CD4-positive, alpha-beta T cell (primary cell): ENCODE measurements around the gene NFU1. TPM values are rescaled to one million over a fixed set of nuclear protein-coding genes. Genes with fewer than 3 reads are reported as not detected.
A peak's percentile ranks its signal among the peaks of the same experiment; 100 is the strongest.

Experiments
- ATAC-seq: fragments of 200-7000 bp; cut with Tn5 transposase; one replicate; pipeline ENCODE4 v1.10.0; 2022; ENCODE audit warnings: mild to moderate bottlenecking; ENCODE audit not compliant: poor library complexity
- CTCF ChIA-PET: fragments of 350-600 bp; sonication (Branson Sonifier 250); formaldehyde crosslinking; loops from one replicate; lab custom pipeline; 2021; ENCODE audit warnings: antibody characterized with exemption, inconsistent platforms; lab: Charles Lee
- POLR2A ChIA-PET: fragments of 350-600 bp; sonication (Branson Sonifier 250); formaldehyde crosslinking; loops from one replicate; lab custom pipeline; 2021; ENCODE audit warnings: antibody characterized with exemption, inconsistent platforms; lab: Charles Lee
- DNase-seq, 14 experiments: peaks; one replicate each; pipeline ENCODE4 v3.0.0-alpha.2; 2013 to 2020; ENCODE audit warnings: mixed read lengths in 2 of 14
- H3K27ac ChIP-seq, 2 donors: one replicate each; pipeline versions ENCODE4 v1.5.1 to v1.7.0; 2013; ENCODE audit warnings: low read length in 2 of 2, low read depth in 1 of 2, mild to moderate bottlenecking in 1 of 2
- H3K27me3 ChIP-seq, 2 experiments: 1 replicate in 1 of 2; 2 replicates in 1 of 2; pipeline versions ENCODE4 v1.6.1 to v1.7.0; 2013; ENCODE audit warnings: low read length in 2 of 2, control low read depth in 1 of 2, mild to moderate bottlenecking in 1 of 2, moderate library complexity in 1 of 2; ENCODE audit not compliant: insufficient read depth in 2 of 2, control insufficient read depth in 1 of 2
- H3K36me3 ChIP-seq: one replicate; pipeline ENCODE4 v1.6.1; 2013; ENCODE audit warnings: low read length, control low read depth; ENCODE audit not compliant: insufficient read depth
- H3K4me1 ChIP-seq: one replicate; pipeline ENCODE4 v1.6.1; 2013; ENCODE audit warnings: low read length, control low read depth; ENCODE audit not compliant: insufficient read depth
- H3K4me3 ChIP-seq: one replicate; pipeline ENCODE4 v1.5.1; 2013; ENCODE audit warnings: mild to moderate bottlenecking, low read length, moderate library complexity
- H3K9me3 ChIP-seq, 2 experiments: 1 replicate in 1 of 2; 2 replicates in 1 of 2; pipeline versions ENCODE4 v1.6.1 to v1.7.0; 2013; ENCODE audit warnings: low read length in 2 of 2, mild to moderate bottlenecking in 2 of 2, control low read depth in 1 of 2, moderate library complexity in 1 of 2; ENCODE audit not compliant: control insufficient read depth in 1 of 2, insufficient read depth in 1 of 2
- H3K27ac Mint-ChIP-seq: one replicate; pipeline ENCODE4 v1.8.0; 2020; ENCODE audit warnings: mixed read lengths
- H3K27me3 Mint-ChIP-seq: one replicate; pipeline ENCODE4 v1.8.0; 2021; ENCODE audit warnings: mixed read lengths
- H3K36me3 Mint-ChIP-seq: one replicate; pipeline ENCODE4 v1.8.0; 2021; ENCODE audit warnings: low read depth, mixed read lengths
- H3K4me1 Mint-ChIP-seq: one replicate; pipeline ENCODE4 v1.8.0; 2021; ENCODE audit warnings: low read depth, mixed read lengths
- H3K4me3 Mint-ChIP-seq: one replicate; pipeline ENCODE4 v1.8.0; 2020; ENCODE audit warnings: mild to moderate bottlenecking, mixed read lengths
- H3K9me3 Mint-ChIP-seq: one replicate; pipeline ENCODE4 v1.8.0; 2020; ENCODE audit warnings: mixed read lengths
- intact Hi-C, 2 experiments: fragments of 100-400 bp; cut with DNase I in 1 of 2; cut with micrococcal nuclease in 1 of 2; formaldehyde crosslinking; loops; one replicate each; pipeline versions ENCODE4 v1.15.1 to v1.9.0; 2023 to 2025; cut with DNase I, micrococcal nuclease
- total RNA-seq, 174 experiments: library from RNA in 2 of 174; stranded (reverse) in 2 of 174; gene quantifications; one replicate each; pipeline ENCODE4 v1.2.3 and lab custom pipeline; 2021 to 2026
- TF ChIP-seq, protein P1 (sequence below): fragments of 200-600 bp; IDR thresholded peaks from one replicate; pipeline ENCODE4 v1.8.0; 2022; ENCODE audit warnings: antibody characterized with exemption, mild to moderate bottlenecking

The NFU1 gene
- total RNA-seq, 2 experiments from 2014 or later, result 18.5 to 22.2 TPM

DNA sequence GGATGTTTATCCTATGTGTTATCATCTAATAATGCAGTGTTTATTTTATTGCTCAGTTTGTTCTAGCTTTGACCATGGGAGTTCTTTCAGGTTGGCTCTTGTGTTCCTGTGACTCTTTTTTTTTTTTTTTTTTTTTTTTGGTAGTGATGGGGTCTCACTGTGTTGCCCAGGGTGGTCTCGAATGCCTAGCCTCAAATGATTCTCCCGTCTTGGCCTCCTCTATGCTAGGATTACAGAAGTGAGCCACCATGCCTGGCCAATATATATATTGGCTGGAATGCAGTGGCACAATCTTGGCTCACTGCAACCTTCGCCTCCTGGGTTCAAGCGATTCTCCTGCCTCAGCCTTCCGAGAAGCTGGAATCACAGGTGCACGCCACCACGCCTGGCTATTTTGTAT lies 18.9 kb upstream of the NFU1 start:
- Histone ChIP-seq H3K4me1 (no peaks in the 10 kb centered on the region), H3K4me3 (no peak overlapping the region), H3K27me3 (no peaks in the 10 kb centered on the region), H3K27ac (no peak overlapping the region), H3K9me3 (no peaks in the 10 kb centered on the region), H3K36me3 (peaks cover 2% of the 10 kb centered on the region)
- POLR2A ChIA-PET, result no interaction called here
- intact Hi-C loops, result no loop called here
- Mint-ChIP-seq H3K27me3 (no peaks in the 10 kb centered on the region), H3K9me3 (no peaks in the 10 kb centered on the region), H3K27ac (peak overlapping the region; percentile 10), H3K4me1 (peaks cover 43% of the 10 kb centered on the region), H3K36me3 (peaks cover 20% of the 10 kb centered on the region), H3K4me3 (no peak overlapping the region)
- TF ChIP-seq, protein P1, sequence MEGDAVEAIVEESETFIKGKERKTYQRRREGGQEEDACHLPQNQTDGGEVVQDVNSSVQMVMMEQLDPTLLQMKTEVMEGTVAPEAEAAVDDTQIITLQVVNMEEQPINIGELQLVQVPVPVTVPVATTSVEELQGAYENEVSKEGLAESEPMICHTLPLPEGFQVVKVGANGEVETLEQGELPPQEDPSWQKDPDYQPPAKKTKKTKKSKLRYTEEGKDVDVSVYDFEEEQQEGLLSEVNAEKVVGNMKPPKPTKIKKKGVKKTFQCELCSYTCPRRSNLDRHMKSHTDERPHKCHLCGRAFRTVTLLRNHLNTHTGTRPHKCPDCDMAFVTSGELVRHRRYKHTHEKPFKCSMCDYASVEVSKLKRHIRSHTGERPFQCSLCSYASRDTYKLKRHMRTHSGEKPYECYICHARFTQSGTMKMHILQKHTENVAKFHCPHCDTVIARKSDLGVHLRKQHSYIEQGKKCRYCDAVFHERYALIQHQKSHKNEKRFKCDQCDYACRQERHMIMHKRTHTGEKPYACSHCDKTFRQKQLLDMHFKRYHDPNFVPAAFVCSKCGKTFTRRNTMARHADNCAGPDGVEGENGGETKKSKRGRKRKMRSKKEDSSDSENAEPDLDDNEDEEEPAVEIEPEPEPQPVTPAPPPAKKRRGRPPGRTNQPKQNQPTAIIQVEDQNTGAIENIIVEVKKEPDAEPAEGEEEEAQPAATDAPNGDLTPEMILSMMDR, result no peak
- ATAC-seq (no peak), DNase-seq (no peak)
- CTCF ChIA-PET, result no interaction called here

GRCh38 chr2:69454976-69455375 lies 17.7 kb upstream of the NFU1 start:
- ChIA-PET POLR2A (interaction anchor here (1.0 kb wide), 1 partner anchor 17 kb away, joined by 3 read pairs; the partner anchor contains the start of gene NFU1), CTCF (no interaction called here)
- intact Hi-C loops, result no loop called here
- Mint-ChIP-seq H3K9me3 (no peaks in the 10 kb centered on the region), H3K36me3 (peaks cover 8% of the 10 kb centered on the region), H3K27me3 (no peaks in the 10 kb centered on the region), H3K27ac (no peak overlapping the region), H3K4me3 (no peak overlapping the region), H3K4me1 (peaks cover 31% of the 10 kb centered on the region)
- H3K36me3 ChIP-seq, result no peaks in the 10 kb centered on the region
- H3K9me3 ChIP-seq, result no peaks in the 10 kb centered on the region
- DNase-seq (no peak), ATAC-seq (no peak)
- TF ChIP-seq, protein P1, result no peak
- H3K27me3 ChIP-seq, result no peaks in the 10 kb centered on the region
- H3K27ac ChIP-seq, result no peak overlapping the region
- no peak overlapping the region for H3K4me3 ChIP-seq
- H3K4me1 ChIP-seq, result no peaks in the 10 kb centered on the region

- no peaks in the 10 kb centered on the region for H3K27me3 ChIP-seq
- H3K27me3 Mint-ChIP-seq, result no peaks in the 10 kb centered on the region
- TF ChIP-seq, protein P1, result no peak
- H3K27ac Mint-ChIP-seq, result no peak overlapping the region
- no peaks in the 10 kb centered on the region for H3K9me3 ChIP-seq
- POLR2A ChIA-PET, result interaction anchor here (1.3 kb wide), 1 partner anchor 16 kb away, joined by 8 read pairs; the partner anchor contains the start of gene NFU1
- H3K36me3 ChIP-seq, result no peaks in the 10 kb centered on the region
- H3K4me1 ChIP-seq, result no peaks in the 10 kb centered on the region
- CTCF ChIA-PET, result no interaction called here
- H3K9me3 Mint-ChIP-seq, result no peaks in the 10 kb centered on the region
- no peak for ATAC-seq
- DNase-seq, result peak in 1 of 14 experiments; percentile 15
- peaks cover 26% of the 10 kb centered on the region for H3K4me1 Mint-ChIP-seq
- no peak overlapping the region for H3K4me3 Mint-ChIP-seq
- no peak overlapping the region for H3K4me3 ChIP-seq
- no peak overlapping the region for H3K27ac ChIP-seq
- intact Hi-C loops, result no loop called here
- no peaks in the 10 kb centered on the region for H3K36me3 Mint-ChIP-seq
These were observed 16.4 kb upstream of the NFU1 start for GRCh38 chr2:69453475-69454129.
